Neural cell (in vitro differentiated cells): Measurements from ENCODE around the gene ALPG. TPM values are rescaled to one million over a fixed set of nuclear protein-coding genes. Genes with fewer than 3 reads are reported as not detected.

Experiments used
- H2AFZ ChIP-seq: fragments of 200-600, 300-800 bp; sonication (generic), shearing (Covaris generic); 2 replicates; pipeline ENCODE4 v1.6.0; 2014; ENCODE audit warnings: low read depth, mild to moderate bottlenecking, antibody characterized with exemption, low read length, moderate library complexity
- H3F3A ChIP-seq: fragments of 200-600 bp; shearing (Covaris generic); 2 replicates; pipeline ENCODE4 v1.6.1; 2016; ENCODE audit warnings: mild to moderate bottlenecking, moderate library complexity, mixed read lengths, antibody characterized with exemption, low read length; ENCODE audit not compliant: insufficient read depth, poor library complexity, severe bottlenecking
- H3K27ac ChIP-seq: fragments of 200-600, 300-800 bp; sonication (generic), shearing (Covaris generic); 2 replicates; pipeline ENCODE4 v1.5.1; 2014; ENCODE audit warnings: mild to moderate bottlenecking, low read length, moderate library complexity
- H3K27me3 ChIP-seq: fragments of 300-800, 200-600 bp; sonication (generic), shearing (Covaris generic); 2 replicates; pipeline ENCODE4 v1.6.0; 2014; ENCODE audit warnings: mild to moderate bottlenecking, low read depth, low read length, moderate library complexity; ENCODE audit not compliant: insufficient read depth
- H3K36me3 ChIP-seq: fragments of 300-800, 200-600 bp; sonication (generic), shearing (Covaris generic); 2 replicates; pipeline ENCODE4 v1.5.1; 2014; ENCODE audit warnings: mild to moderate bottlenecking, antibody characterized with exemption, low read length, moderate library complexity; ENCODE audit not compliant: insufficient read depth
- H3K4me2 ChIP-seq: fragments of 300-800, 200-600 bp; sonication (generic), shearing (Covaris generic); 2 replicates; pipeline ENCODE4 v1.6.0; 2014; ENCODE audit warnings: mild to moderate bottlenecking, low read length
- H3K4me3 ChIP-seq: fragments of 300-800, 200-600 bp; sonication (generic), shearing (Covaris generic); 2 replicates; pipeline ENCODE4 v1.5.1; 2014; ENCODE audit warnings: mild to moderate bottlenecking, low read length, moderate library complexity
- H3K79me2 ChIP-seq: fragments of 200-600 bp; shearing (Covaris generic); replicated peaks from 2 replicates; pipeline ENCODE4 v1.6.0; 2014; ENCODE audit warnings: mild to moderate bottlenecking, low read length, moderate library complexity; ENCODE audit not compliant: insufficient read depth
- H3K9ac ChIP-seq: fragments of 300-800, 200-600 bp; sonication (generic), shearing (Covaris generic); 2 replicates; pipeline ENCODE4 v1.6.1; 2016; ENCODE audit warnings: mild to moderate bottlenecking, low read length, mixed read lengths
- H3K9me2 ChIP-seq: fragments of 200-600 bp; shearing (Covaris generic); 2 replicates; pipeline ENCODE4 v1.6.1; 2016; ENCODE audit warnings: mild to moderate bottlenecking, low read length, mixed read lengths; ENCODE audit not compliant: insufficient read depth
- H3K9me3 ChIP-seq: fragments of 200-600, 300-800 bp; sonication (generic), shearing (Covaris generic); 2 replicates; pipeline ENCODE4 v1.6.1; 2016; ENCODE audit warnings: mild to moderate bottlenecking, mixed run types, low read length, moderate library complexity, mixed read lengths
- H4K20me1 ChIP-seq: fragments of 200-600 bp; shearing (Covaris generic); 2 replicates; pipeline ENCODE4 v1.6.1; 2016; ENCODE audit warnings: mild to moderate bottlenecking, mixed run types; ENCODE audit not compliant: insufficient read depth
- EP300 ChIP-seq: fragments of 450-650 bp; conservative IDR thresholded peaks from 2 replicates; pipeline ENCODE4 v1.6.1; 2014; ENCODE audit warnings: antibody characterized with exemption, mild to moderate bottlenecking, moderate library complexity; ENCODE audit not compliant: poor library complexity, severe bottlenecking
- EZH2 ChIP-seq: fragments of 200-600, 300-800 bp; shearing (Covaris generic), sonication (generic); IDR thresholded peaks from 2 replicates; pipeline ENCODE4 v1.6.1; 2014; ENCODE audit warnings: antibody characterized with exemption, low read length, borderline replicate concordance, mild to moderate bottlenecking; ENCODE audit not compliant: insufficient read depth, poor library complexity, severe bottlenecking
- MXI1 ChIP-seq: fragments of 450-650 bp; conservative IDR thresholded peaks from 2 replicates; pipeline ENCODE4 v1.6.1; 2014; ENCODE audit warnings: antibody characterized with exemption, mild to moderate bottlenecking; ENCODE audit not compliant: poor library complexity, severe bottlenecking
- POLR2AphosphoS5 ChIP-seq: IDR thresholded peaks from 2 replicates; pipeline ENCODE4 v1.6.1; 2012
- RAD21 ChIP-seq: fragments of 450-650 bp; conservative IDR thresholded peaks from 2 replicates; pipeline ENCODE4 v1.6.1; 2014; ENCODE audit warnings: antibody characterized with exemption, mild to moderate bottlenecking, moderate library complexity
- SMC3 ChIP-seq: fragments of 450-650 bp; conservative IDR thresholded peaks from 2 replicates; pipeline ENCODE4 v1.6.1; 2014; ENCODE audit warnings: antibody characterized with exemption, mild to moderate bottlenecking, moderate library complexity; ENCODE audit not compliant: poor library complexity
- TAF1 ChIP-seq: IDR thresholded peaks from 2 replicates; pipeline ENCODE4 v1.6.1; 2012; ENCODE audit warnings: low read depth
- polyA plus RNA-seq: library from polyadenylated mRNA; depleted of rRNA; stranded (reverse); fragments of >200 nt; gene quantifications from 2 replicates; pipeline ENCODE4 v1.2.3, GENCODE V29; 2014
- TF ChIP-seq, protein P1 (sequence below): IDR thresholded peaks from 2 replicates; pipeline ENCODE4 v1.6.1; 2012; ENCODE audit warnings: borderline replicate concordance
- TF ChIP-seq, protein P2 (sequence below): fragments of 450-650 bp; IDR thresholded peaks from 2 replicates; pipeline ENCODE4 v1.5.1; 2014; ENCODE audit warnings: antibody characterized with exemption, mild to moderate bottlenecking, moderate library complexity; ENCODE audit not compliant: poor library complexity, severe bottlenecking

ALPG gene
- polyA plus RNA-seq, 1 donor from 2014 or later, result not detected

DNA sequence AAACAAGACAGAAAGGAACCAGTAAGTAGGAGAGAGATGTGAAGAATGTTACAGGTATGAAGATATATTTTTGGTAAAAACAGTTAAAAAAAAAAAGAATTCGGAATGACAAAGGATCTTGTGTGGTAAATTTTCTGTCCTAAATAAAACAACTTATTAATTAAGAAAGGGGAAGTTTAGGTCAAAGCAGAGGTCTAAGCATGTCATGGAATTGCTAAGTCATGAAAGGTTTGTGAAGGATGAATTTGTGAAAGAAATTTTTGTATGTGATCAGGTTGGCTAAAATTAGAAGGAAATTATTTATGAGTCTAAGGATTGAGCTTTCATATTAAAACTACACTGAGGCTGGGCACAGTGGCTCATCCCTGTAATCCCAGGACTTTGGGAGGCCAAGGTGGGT lies 11.1 kb upstream of the ALPG start:
- Histone ChIP-seq H3K79me2 (no peaks in the 10 kb centered on the region), H3K27ac (no peak overlapping the region), H3F3A (no peaks in the 10 kb centered on the region), H3K4me2 (no peak overlapping the region), H3K27me3 (peaks cover 4% of the 10 kb centered on the region), H3K36me3 (no peaks in the 10 kb centered on the region), H3K9me3 (no peaks in the 10 kb centered on the region), H3K9me2 (no peaks in the 10 kb centered on the region), H2AFZ (no peak overlapping the region), H3K4me3 (no peak overlapping the region), H4K20me1 (no peaks in the 10 kb centered on the region), H3K9ac (no peak overlapping the region)
- TF ChIP-seq SMC3 (no peak), POLR2AphosphoS5 (no peak), EZH2 (no peak), TAF1 (no peak), EP300 (no peak), MXI1 (no peak), RAD21 (no peak)
- TF ChIP-seq, protein P1, sequence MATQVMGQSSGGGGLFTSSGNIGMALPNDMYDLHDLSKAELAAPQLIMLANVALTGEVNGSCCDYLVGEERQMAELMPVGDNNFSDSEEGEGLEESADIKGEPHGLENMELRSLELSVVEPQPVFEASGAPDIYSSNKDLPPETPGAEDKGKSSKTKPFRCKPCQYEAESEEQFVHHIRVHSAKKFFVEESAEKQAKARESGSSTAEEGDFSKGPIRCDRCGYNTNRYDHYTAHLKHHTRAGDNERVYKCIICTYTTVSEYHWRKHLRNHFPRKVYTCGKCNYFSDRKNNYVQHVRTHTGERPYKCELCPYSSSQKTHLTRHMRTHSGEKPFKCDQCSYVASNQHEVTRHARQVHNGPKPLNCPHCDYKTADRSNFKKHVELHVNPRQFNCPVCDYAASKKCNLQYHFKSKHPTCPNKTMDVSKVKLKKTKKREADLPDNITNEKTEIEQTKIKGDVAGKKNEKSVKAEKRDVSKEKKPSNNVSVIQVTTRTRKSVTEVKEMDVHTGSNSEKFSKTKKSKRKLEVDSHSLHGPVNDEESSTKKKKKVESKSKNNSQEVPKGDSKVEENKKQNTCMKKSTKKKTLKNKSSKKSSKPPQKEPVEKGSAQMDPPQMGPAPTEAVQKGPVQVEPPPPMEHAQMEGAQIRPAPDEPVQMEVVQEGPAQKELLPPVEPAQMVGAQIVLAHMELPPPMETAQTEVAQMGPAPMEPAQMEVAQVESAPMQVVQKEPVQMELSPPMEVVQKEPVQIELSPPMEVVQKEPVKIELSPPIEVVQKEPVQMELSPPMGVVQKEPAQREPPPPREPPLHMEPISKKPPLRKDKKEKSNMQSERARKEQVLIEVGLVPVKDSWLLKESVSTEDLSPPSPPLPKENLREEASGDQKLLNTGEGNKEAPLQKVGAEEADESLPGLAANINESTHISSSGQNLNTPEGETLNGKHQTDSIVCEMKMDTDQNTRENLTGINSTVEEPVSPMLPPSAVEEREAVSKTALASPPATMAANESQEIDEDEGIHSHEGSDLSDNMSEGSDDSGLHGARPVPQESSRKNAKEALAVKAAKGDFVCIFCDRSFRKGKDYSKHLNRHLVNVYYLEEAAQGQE, result no peak
- TF ChIP-seq, protein P2, sequence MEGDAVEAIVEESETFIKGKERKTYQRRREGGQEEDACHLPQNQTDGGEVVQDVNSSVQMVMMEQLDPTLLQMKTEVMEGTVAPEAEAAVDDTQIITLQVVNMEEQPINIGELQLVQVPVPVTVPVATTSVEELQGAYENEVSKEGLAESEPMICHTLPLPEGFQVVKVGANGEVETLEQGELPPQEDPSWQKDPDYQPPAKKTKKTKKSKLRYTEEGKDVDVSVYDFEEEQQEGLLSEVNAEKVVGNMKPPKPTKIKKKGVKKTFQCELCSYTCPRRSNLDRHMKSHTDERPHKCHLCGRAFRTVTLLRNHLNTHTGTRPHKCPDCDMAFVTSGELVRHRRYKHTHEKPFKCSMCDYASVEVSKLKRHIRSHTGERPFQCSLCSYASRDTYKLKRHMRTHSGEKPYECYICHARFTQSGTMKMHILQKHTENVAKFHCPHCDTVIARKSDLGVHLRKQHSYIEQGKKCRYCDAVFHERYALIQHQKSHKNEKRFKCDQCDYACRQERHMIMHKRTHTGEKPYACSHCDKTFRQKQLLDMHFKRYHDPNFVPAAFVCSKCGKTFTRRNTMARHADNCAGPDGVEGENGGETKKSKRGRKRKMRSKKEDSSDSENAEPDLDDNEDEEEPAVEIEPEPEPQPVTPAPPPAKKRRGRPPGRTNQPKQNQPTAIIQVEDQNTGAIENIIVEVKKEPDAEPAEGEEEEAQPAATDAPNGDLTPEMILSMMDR, result no peak

DNA sequence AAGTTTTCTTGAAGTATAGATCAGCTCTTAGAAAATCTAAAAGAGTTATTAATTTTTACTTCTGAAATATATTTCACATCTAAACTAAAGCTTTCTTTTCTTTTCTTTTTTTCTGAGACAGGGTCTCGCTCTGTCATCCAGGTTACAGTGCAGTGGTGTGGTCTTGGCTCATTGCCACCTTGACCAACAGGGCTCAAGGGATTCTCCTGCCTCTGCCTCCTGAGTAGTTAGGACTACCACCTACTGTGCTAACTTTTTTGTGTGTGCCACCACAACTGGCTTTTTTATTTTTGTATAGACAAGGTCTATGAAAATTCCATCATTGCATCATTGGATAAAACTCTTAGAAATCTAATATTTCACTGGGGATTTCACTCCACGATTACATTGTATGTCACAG lies 10.0 kb upstream of the ALPG start:
- Histone ChIP-seq H3K79me2 (no peaks in the 10 kb centered on the region), H3K27me3 (no peaks in the 10 kb centered on the region), H3K9me3 (no peaks in the 10 kb centered on the region), H3K4me2 (no peak overlapping the region), H4K20me1 (no peaks in the 10 kb centered on the region), H2AFZ (no peak overlapping the region), H3F3A (no peaks in the 10 kb centered on the region), H3K9me2 (no peaks in the 10 kb centered on the region), H3K4me3 (no peak overlapping the region), H3K9ac (no peak overlapping the region), H3K27ac (no peak overlapping the region), H3K36me3 (no peaks in the 10 kb centered on the region)
- TF ChIP-seq MXI1 (no peak), POLR2AphosphoS5 (no peak)
